ENCODE data around the gene RSPH3.
A peak's percentile ranks its signal among the peaks of the same experiment; 100 is the strongest.
"Not testable (repeated sequence)": the region's sequence is repeated elsewhere in the genome, so short reads cannot be mapped to it uniquely, and the experiment has no call there.

Gene RSPH3

GRCh38 chr6:159023893-159024292 is 23.9 kb upstream of the RSPH3 start:
- DNase-seq (ENCODE audit: low spot score): no peak

DNA sequence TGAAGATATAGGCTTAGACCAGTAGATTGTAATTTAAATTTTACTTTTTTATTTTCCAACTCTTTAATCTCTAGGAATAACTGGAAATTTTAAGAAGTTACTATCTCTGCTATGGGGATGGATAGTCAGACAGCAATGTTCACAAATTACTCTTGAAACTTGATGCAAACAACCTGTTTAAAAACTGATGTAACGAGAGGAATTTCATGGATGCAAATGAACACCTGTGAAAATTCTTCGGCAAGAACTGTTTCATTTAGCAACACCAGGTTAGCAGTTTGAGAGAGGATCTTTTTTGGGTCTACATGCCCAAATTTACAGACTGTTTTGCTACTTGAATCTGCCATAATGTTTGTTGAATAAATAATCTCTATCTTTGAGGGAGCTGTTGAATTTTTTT is 20.0 kb upstream of the RSPH3 start:
- no peak for DNase-seq (ENCODE audit: low spot score)

- DNase-seq (ENCODE audit: low spot score): no peak
These were observed 18.0 kb upstream of the RSPH3 start for GRCh38 chr6:159017757-159018559.

DNA sequence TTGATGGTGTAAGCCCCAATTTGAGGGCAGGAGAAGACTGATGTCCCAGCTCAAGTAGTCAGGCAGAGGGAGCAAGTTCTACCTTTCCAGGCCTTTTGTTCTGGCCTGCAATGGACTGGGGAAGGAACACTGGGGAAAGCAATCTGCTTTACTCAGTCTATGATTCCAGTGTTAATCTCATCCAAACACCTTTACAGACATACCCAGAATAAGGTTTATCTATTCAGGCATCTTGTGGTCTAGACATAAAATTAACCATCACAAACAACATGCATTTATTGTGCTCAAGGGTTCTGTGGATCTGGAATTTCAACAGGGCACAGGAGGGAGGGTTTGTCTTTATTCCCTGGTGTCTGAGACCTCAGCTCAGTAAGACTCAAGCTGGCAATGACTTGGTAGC is 14.4 kb upstream of the RSPH3 start:
- no peak for DNase-seq (ENCODE audit: low spot score)

DNA sequence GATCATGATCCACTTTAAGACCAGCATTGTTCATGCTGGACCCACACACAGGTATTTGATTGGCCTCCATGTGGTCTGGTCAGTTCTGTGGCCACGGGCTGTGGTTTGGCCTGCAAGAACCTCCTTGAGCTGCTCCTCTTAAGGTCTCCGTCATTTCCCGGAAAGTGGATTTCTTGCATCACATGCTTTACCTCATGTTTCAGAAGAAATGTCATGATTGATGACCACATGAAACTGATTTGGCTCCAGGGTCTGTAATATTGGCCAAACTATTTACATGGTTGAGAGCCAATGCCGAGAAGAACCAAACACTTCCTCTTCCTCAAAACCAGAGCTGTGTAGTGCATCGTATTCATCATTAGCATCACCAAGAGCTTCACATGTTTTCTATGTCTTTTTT is 13.2 kb upstream of the RSPH3 start:
- no peak for DNase-seq (ENCODE audit: low spot score)

- DNase-seq (ENCODE audit: low spot score): no peak
These were observed 12.2 kb upstream of the RSPH3 start for GRCh38 chr6:159012201-159012600.

DNA sequence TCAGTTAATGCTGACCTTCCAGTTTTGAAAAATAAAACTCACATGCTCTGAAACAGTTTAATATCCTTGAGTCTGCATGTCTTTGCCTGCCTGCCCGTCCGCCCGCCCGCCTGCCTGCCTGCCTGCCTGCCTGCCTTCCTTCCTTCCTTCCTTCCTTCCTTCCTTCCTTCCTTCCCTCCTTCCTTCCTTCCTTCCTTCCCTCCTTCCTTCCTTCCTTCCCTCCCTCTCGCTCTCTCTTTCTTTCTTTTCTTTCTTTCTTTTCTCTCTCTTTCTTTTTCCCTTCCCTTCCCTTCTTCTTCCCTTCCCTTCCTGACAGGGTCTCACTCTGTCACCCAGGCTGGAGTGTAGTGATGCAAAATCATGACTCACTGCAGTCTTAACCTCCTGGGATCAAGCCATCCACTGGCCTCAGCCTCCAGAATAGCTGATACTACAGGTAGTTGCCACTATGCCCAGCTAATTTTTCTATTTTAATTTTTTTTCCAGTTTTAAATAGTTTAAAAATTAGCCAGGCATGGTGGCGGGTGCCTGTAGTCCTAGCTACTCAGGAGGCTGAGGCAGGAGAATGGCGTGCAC is 10.1 kb upstream of the RSPH3 start:
- DNase-seq (ENCODE audit: low spot score): not testable (repeated sequence)

DNA sequence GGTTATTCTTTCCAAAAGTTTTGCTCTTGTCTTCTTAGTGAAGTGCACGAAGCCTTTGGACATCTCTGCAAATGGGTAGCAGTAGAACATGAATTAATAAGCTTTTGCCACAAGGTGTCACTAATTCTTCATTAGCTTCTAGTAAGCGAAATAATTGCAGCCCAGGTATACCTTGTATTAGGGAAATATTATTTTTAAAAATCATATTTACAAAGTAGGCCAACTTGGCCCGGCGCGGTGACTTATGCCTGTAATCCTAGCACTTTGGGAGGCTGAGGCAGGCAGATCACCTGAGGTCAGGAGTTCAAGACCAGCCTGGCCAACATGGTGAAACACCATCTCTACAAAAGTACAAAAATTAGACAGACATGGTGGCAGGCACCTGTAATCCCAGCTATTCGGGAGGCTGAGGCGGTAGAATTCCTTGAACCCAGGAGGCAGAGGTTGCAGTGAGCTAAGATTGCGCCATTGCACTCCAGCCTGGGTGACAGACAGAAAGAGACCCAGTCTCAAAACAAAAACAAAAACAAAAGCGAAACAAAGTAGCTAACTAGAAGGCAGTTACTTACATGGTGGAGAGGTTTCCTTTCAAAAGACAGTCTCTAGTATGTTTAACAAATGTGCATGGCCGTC is 8.8 kb upstream of the RSPH3 start:
- peak; percentile 28 for DNase-seq (ENCODE audit: low spot score)

- DNase-seq (ENCODE audit: low spot score): no peak
These were observed 7.5 kb upstream of the RSPH3 start for GRCh38 chr6:159007510-159007909.

- no peak for DNase-seq (ENCODE audit: low spot score)
These were observed 5.4 kb upstream of the RSPH3 start for GRCh38 chr6:159005436-159005835.

DNA sequence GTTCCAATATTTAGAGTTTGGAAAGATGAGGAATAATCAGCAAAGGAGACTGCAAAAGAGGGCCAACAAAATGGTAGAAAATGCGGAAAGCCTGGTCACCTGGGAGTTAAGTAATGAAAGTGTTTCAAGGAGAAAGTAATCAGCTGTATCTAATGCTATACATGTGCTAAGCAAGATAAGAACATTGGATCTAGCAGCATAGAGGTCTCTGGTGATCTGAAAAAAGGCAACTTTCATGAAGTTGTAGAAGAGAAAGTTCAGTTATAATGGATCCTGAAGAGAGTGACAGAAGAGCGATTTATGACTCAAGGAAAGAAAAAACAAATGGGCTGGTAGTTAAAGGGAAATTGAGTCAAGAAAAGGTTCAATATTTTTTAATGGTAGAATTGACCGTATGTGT is 4.6 kb upstream of the RSPH3 start:
- DNase-seq (ENCODE audit: low spot score): no peak

DNA sequence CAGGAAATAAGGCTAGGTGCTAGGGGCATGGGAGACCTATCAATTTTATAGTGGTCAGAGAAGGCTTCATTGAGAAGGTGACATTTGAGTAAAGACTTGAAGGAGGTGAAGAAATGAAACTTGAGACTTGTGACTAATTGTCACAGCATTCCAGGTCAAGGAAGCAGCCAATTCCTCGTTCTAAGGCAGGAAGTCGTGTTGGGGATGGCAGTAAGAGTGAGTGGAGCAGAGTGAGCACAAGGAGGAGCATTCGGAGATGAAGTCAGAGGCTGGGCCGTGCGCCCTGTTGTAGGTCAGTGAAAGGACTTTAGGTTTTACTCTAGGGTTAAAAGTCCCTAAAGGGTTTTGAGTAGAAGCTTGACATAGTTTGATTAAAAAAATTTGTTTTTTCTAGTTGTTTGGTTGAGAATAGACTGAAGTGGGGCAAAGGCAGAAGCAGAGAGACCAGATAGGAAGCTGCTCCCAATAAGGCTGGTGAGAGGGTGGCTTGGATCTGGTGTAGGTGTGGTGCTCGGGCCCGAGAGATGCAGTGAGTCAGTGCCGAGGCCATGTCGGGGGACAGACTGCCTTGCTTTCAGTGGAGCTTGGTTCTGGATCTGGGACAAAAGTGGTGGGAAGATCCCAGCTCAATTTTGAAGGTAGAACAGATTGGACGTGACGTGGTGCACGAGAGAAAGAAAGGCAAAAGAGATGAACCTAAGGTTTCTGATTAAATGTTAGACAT is 2.6 kb upstream of the RSPH3 start:
- no peak for DNase-seq (ENCODE audit: low spot score)

DNA sequence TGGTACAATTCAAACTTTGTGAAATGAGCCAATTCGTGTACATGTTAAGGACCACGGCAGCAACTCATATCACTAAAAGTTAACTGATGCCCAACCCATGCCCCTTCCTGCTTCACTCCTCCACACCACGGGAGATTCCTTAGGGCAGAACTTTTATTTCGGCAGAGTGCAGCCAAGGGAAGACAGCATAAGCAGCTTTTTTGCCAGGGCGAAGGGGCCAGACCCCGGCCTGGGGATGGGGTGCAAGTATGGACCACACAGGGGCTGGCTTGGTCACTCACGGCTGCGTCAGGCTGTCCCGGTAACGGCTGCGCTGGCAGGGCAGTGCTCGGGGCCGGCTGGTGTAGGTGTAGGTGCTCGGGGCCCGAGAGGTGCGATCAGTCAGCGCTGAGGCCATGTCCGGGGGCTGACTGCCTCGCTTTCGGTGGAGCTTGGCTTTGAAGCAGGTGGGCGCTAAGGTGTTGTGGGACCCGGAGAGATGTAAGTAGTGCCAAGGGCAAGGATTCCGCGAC is 792 bp downstream of the RSPH3 start:
- no peak for DNase-seq (ENCODE audit: low spot score)

DNA sequence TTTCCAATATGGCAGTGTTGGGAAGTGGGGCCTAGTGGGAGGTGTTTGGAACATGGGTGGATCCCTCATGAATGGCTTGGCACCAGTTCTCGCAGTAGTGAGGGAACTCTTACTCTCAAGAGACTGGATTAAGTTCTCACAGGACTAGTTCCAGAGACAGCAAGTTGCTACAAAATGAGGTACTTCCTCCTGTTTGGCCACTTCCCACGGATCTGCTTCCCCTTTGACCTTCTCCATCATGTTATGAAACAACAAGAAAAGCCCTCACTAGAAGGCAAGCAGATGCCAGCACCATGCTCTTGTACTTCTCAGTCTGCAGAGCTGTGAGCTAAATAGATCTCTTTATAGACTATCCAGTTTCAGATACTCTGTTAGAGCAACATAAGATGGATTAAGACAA is 3.1 kb downstream of the RSPH3 start:
- no peak for DNase-seq (ENCODE audit: low spot score)

- no peak for DNase-seq (ENCODE audit: low spot score)
These were observed 6.4 kb downstream of the RSPH3 start for GRCh38 chr6:158993639-158994038.

GRCh38 chr6:158991017-158991723 is 8.8 kb downstream of the RSPH3 start:
- DNase-seq (ENCODE audit: low spot score): no peak

DNA sequence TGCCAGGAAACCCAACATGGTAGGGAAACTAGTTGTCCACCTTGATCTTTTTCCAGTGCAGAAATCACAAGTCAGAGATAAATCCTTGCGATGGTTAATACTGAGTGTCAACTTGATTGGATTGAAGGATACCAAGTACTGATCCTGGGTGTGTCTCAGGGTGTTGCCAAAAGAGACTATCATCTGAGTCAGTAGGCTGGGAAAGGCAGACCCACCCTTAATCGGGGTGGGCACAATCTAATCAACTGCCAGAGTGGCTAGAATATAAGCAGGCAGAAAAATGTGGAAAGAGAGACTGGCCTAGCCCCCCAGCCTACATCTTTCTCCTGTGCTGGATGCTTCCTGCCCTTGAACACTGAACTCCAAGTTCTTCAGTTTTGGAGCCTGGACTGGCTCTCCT is 10.3 kb downstream of the RSPH3 start:
- not testable (repeated sequence) for DNase-seq (ENCODE audit: low spot score)

GRCh38 chr6:158988477-158988876 is 11.5 kb downstream of the RSPH3 start:
- DNase-seq (ENCODE audit: low spot score): no peak

- DNase-seq (ENCODE audit: low spot score): no peak
These were observed 12.3 kb downstream of the RSPH3 start for GRCh38 chr6:158987657-158988056.

DNA sequence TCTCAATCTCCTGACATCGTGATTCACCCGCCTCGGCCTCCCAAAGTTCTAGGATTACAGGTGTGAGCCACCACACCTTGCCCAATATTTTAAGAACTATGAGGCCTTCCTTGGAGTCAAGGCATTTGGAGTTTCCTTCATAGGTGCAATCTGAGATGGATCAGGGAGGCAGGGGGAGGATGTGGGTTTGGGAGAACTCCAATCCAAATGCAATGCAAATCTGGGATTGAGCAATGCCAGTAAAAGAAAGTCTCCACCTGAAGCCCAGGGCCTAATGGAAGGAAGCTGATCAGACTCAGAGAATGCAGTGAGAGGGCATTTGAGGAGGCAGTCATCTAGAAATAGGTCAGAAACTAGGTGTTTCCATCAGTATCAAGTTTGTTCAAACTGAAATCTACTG is 21.2 kb downstream of the RSPH3 start:
- DNase-seq (ENCODE audit: low spot score): no peak

GRCh38 chr6:158977382-158977781 is 22.6 kb downstream of the RSPH3 start:
- no peak for DNase-seq (ENCODE audit: low spot score)
